HG03025 (cell line): Measurements from ENCODE around the gene OR5J2.
"Not testable (repeated sequence)": the region's sequence is repeated elsewhere in the genome, so short reads cannot be mapped to it uniquely, and the experiment has no call there.

Experiments
- ATAC-seq: cut with Tn5 transposase; IDR thresholded peaks from one replicate; pipeline ENCODE4 v1.9.1; 2021; ENCODE audit warnings: mild to moderate bottlenecking, moderate library complexity; ENCODE audit not compliant: unreplicated experiment, low FRiP score

The OR5J2 gene

GRCh38 chr11:56176318-56176717, at the start of gene OR5J2:
Gene OR5J2 (plus strand): TSS chr11:56176618. CDS start chr11:56176618, 0 bp downstream.
- ATAC-seq, result no peak

- no peak for ATAC-seq
Measured at GRCh38 chr11:56140151-56140661, 36.2 kb upstream of the OR5J2 start, which contains the start of gene OR8J3. Gene OR8J3 (minus strand): TSS chr11:56140201. CDS start chr11:56137718, 2,483 bp downstream.

DNA sequence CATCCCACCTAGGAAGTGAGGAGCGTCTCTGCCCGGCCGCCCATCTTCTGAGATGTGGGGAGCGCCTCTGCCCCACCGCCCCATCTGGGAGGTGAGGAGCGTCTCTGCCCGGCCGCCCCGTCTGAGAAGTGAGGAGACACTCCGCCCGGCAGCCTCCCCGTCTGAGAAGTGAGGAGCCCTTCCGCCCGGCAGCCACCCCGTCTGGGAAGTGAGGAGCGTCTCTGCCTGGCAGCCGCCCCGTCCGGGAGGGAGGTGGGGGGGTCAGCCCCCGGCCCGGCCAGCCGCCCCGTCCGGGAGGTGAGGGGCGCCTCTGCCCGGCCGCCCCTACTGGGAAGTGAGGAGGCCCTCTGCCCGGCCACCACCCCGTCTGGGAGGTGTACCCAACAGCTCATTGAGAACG, 32.7 kb upstream of the OR5J2 start:
- ATAC-seq, result not testable (repeated sequence)

- ATAC-seq, result no peak
Measured at GRCh38 chr11:56151376-56151775, 25.0 kb upstream of the OR5J2 start.

DNA sequence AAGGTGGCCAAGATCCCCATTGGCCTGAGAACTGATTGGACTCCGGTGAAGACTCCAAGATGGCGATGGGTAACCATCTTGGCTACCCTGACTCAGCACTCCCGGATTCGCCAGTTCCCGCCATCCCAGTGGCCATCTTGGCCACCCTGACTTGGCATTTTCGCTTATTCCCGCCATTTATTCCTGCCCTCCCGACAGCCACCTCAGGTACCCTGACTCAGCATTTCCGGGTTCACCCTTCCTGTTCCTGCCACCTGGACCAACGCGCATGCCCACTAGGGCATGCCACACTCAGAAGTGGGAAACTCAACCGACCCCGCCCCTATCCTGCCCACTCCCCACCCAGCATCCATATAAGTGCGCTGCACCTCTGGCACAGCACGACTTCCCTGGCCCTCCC, 24.1 kb upstream of the OR5J2 start:
- ATAC-seq, result no peak

DNA sequence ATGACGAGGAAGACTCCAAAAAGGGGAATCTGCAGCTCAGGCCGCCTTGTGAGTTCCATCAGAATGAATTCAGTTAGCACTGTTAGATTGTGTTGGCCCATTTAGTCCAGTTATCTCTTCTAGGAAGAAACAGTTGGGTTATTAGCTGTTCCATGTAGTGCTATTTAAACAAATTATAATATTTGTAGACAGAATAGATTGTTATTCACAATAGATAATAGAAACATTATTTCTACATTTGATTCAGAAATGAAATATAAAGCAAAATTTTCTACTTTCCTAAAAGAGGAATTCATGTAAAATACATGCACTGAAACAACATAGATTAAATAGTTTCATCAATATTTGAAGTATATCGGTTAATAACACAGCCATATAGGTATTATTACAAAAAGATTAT, 16.2 kb upstream of the OR5J2 start, which contains the start of gene OR8K5:
Gene OR8K5, minus strand, starts transcription at position 101 of the 400 bp plus-strand sequence. Its CDS starts 0 bp downstream, at position 101.
- ATAC-seq, result no peak

GRCh38 chr11:56163804-56164203, 12.6 kb upstream of the OR5J2 start:
- ATAC-seq, result no peak

DNA sequence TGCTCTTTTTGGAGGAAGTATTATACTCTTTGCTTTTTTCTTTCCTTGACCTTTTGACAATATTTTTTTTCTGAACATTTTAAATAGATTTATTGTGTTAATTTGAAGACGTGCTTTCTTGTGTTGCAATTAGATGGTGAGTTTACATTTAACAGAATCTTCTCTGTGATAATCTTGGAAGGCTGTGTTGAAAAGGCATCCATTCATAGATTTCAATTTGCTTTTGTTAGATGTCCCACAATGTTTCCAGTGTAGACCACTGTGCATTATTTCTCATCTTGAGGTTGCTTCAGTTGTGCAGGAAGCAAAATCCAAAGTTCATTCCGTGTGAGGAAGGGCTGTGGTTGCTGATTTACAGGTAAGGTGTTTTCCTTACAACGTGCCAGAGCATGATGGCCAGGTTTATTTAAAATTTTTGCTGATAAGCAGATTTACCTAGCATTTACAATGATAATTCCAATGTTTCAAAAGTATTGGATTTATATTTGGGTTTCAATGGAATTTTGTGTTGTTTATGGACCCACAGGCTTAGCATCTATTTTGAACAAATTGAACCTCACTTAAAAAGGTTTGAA, 4.1 kb upstream of the OR5J2 start:
- no peak for ATAC-seq

DNA sequence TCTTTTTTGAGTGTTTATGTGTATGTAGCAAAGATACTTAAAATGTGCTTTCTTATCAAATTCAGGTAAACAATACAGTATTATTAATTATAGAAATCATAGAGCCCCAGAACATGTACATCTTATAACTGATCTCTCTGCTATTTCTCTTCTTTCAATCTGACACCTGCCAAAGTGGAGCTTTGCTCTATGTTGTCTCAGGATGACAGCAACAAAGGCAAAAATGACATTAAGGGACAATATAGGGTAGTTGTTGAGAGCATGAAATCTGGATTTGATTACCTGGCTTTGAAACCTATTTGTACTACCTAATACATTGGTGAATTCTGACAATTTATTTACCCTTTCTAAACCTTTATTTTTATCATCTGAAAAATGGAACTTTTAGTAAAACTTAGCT, 7.0 kb downstream of the OR5J2 start:
- no peak for ATAC-seq

DNA sequence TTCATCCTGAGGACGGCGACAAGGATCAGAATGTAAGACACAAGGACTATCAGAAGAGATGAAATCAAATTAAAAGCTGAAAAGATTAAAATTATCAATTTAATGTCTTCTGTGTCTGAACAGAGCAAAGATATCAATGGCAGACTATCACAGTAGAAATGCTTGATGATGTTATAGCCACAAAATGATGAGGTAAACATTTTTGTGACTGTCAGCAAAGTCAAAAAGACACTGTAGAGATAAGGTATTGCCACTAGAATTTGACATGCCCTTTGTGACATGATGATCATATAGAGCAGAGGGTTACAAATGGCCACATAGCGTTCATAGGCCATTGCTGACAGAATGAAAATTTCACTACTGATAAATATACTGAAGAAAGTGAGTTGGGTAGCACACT, 12.2 kb downstream of the OR5J2 start:
- ATAC-seq, result no peak

DNA sequence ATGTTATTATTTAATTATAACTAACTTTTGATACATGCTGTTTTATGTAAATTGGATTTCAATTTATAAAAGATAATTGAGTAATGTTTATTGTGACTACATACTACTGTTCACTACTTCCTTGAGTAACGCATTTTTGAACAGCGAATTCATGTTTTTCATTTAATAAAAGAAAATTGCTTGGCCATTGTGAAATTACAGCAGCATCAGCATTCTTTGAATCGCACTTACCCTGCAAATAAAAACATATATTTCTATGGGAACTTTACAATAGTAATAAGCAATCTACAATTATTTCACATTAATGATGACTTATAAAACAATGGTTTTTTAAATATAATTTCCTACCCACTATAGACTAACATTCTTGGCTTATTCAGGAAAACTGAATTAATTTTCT, 20.3 kb downstream of the OR5J2 start:
- no peak for ATAC-seq

GRCh38 chr11:56197367-56197766, 20.9 kb downstream of the OR5J2 start:
- ATAC-seq, result no peak

- no peak for ATAC-seq
Measured at GRCh38 chr11:56207790-56208189, 31.4 kb downstream of the OR5J2 start.

DNA sequence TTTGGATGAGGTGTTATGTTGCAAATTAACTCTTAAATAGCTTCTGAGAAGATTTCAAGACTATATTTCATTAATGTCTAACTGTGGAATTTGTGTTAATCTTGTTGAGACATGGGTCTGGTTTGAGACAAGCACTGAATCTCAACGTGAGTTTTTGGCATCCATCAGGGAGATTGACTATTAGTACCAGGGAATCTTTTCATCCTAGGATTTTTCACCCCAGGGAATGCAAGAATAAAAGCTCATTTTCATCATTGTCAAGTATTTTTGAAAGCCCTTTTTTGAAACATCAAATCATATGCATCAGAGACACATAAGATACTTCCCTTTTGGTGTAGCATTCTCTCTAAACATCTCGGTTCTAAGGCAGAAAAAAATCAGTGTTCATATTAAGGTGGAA, 38.1 kb downstream of the OR5J2 start:
- ATAC-seq, result no peak

GRCh38 chr11:56219735-56220134, 43.3 kb downstream of the OR5J2 start:
- not testable (repeated sequence) for ATAC-seq
